GM12878 (cell line): ENCODE data around the gene KAT14.

Source experiments
- BMI1 ChIP-seq: fragments of 450-650 bp; IDR thresholded peaks from 2 replicates; pipeline ENCODE4 v1.6.1; 2016; ENCODE audit warnings: mild to moderate bottlenecking, moderate library complexity, borderline replicate concordance
- EP300 ChIP-seq, 2 experiments: fragments of 150-350 bp in 1 of 2; IDR thresholded peaks; 2 replicates each; pipeline ENCODE4 v1.6.1; 2011 to 2012; ENCODE audit warnings: low read depth in 2 of 2, low read length in 2 of 2, borderline replicate concordance in 1 of 2, improper control_type of control experiment in 1 of 2, inconsistent platforms in 1 of 2; ENCODE audit not compliant: control insufficient read depth in 1 of 2
- EZH2 ChIP-seq: IDR thresholded peaks from 2 replicates; pipeline ENCODE4 v1.6.1; 2012; ENCODE audit warnings: low read depth, mild to moderate bottlenecking, control low read depth, inconsistent platforms, low read length, borderline replicate concordance; ENCODE audit not compliant: control insufficient read depth
- HDAC2 ChIP-seq: fragments of 200-600 bp; sonication (generic); IDR thresholded peaks from 2 replicates; pipeline ENCODE4 v1.6.1; 2017
- MXI1 ChIP-seq: fragments of 150-350 bp; IDR thresholded peaks from 2 replicates; pipeline ENCODE4 v1.6.1; 2011; ENCODE audit warnings: low read depth, mild to moderate bottlenecking, inconsistent platforms, low read length, improper control_type of control experiment
- MYC ChIP-seq: IDR thresholded peaks from 2 replicates; pipeline ENCODE4 v1.6.1; 2011; ENCODE audit warnings: mild to moderate bottlenecking, low read length, moderate library complexity, inconsistent platforms; ENCODE audit not compliant: insufficient read depth, insufficient replicate concordance, insufficient read length, severe bottlenecking
- NR2C2 ChIP-seq: IDR thresholded peaks from 2 replicates; pipeline ENCODE4 v1.6.1; 2011; ENCODE audit warnings: borderline replicate concordance, low read depth; ENCODE audit not compliant: control insufficient read depth, insufficient read length
- POLR2A ChIP-seq: IDR thresholded peaks from 2 replicates; pipeline ENCODE4 v1.6.1; 2011; ENCODE audit warnings: low read depth, mild to moderate bottlenecking, low read length
- SMC3 ChIP-seq: IDR thresholded peaks from 2 replicates; pipeline ENCODE4 v1.6.1; 2011; ENCODE audit warnings: low read length, improper control_type of control experiment, borderline replicate concordance
- TF ChIP-seq, protein P1 (sequence below): fragments of 450-650 bp; IDR thresholded peaks from 2 replicates; pipeline ENCODE4 v1.6.1; 2018; ENCODE audit warnings: borderline replicate concordance, mild to moderate bottlenecking; ENCODE audit not compliant: partially characterized antibody
- TF ChIP-seq, protein P2 (sequence below): IDR thresholded peaks from 2 replicates; pipeline ENCODE4 v1.6.1; 2012; ENCODE audit warnings: mild to moderate bottlenecking, low read depth, low read length
- TF ChIP-seq, protein P3 (sequence below), 3 experiments: IDR thresholded peaks in 2 of 3; conservative IDR thresholded peaks in 1 of 3; 2 replicates each; pipeline ENCODE4 v1.5.1; 2011; ENCODE audit warnings: low read depth in 3 of 3, low read length in 3 of 3, mild to moderate bottlenecking in 3 of 3, control low read depth in 2 of 3, moderate library complexity in 2 of 3, inconsistent platforms in 1 of 3, mixed read lengths in 1 of 3; ENCODE audit not compliant: control insufficient read depth in 2 of 3, insufficient read depth in 1 of 3; ENCODE audit errors: extremely low read depth in 1 of 3

DNA sequence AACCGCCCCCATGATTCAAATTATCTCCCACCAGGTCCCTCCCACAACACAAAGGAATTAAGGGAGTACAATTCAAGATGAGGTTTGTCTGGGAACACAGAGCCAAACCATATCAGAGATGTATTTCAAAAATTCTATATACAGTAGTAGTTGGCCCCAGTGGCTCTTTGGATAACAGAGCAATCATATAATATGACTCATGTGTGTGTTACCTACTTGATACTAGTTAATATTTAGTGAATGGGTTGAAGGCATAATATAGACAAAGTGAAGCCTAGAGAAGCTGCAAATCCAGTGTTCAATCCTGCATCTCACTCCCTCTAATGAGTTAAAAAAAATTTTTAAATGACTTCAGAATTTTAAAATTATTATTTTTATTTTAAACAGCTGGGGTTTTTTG lies 43.2 kb downstream of the KAT14 start:
- TF ChIP-seq SMC3 (no peak), POLR2A (no peak), EP300 (IDR thresholded peaks at IDR 0.05; ENCODE audit: borderline replicate concordance in 1 of 2, control insufficient read depth in 1 of 2, low read depth in 2 of 2, low read length in 2 of 2) (no peak), MYC (no peak), EZH2 (no peak), MXI1 (no peak), NR2C2 (no peak), HDAC2 (no peak), BMI1 (no peak)
- TF ChIP-seq, protein P1, sequence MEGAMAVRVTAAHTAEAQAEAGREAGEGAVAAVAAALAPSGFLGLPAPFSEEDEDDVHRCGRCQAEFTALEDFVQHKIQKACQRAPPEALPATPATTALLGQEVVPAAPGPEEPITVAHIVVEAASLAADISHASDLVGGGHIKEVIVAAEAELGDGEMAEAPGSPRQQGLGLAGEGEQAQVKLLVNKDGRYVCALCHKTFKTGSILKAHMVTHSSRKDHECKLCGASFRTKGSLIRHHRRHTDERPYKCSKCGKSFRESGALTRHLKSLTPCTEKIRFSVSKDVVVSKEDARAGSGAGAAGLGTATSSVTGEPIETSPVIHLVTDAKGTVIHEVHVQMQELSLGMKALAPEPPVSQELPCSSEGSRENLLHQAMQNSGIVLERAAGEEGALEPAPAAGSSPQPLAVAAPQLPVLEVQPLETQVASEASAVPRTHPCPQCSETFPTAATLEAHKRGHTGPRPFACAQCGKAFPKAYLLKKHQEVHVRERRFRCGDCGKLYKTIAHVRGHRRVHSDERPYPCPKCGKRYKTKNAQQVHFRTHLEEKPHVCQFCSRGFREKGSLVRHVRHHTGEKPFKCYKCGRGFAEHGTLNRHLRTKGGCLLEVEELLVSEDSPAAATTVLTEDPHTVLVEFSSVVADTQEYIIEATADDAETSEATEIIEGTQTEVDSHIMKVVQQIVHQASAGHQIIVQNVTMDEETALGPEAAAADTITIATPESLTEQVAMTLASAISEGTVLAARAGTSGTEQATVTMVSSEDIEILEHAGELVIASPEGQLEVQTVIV: no peak
- TF ChIP-seq, protein P2, sequence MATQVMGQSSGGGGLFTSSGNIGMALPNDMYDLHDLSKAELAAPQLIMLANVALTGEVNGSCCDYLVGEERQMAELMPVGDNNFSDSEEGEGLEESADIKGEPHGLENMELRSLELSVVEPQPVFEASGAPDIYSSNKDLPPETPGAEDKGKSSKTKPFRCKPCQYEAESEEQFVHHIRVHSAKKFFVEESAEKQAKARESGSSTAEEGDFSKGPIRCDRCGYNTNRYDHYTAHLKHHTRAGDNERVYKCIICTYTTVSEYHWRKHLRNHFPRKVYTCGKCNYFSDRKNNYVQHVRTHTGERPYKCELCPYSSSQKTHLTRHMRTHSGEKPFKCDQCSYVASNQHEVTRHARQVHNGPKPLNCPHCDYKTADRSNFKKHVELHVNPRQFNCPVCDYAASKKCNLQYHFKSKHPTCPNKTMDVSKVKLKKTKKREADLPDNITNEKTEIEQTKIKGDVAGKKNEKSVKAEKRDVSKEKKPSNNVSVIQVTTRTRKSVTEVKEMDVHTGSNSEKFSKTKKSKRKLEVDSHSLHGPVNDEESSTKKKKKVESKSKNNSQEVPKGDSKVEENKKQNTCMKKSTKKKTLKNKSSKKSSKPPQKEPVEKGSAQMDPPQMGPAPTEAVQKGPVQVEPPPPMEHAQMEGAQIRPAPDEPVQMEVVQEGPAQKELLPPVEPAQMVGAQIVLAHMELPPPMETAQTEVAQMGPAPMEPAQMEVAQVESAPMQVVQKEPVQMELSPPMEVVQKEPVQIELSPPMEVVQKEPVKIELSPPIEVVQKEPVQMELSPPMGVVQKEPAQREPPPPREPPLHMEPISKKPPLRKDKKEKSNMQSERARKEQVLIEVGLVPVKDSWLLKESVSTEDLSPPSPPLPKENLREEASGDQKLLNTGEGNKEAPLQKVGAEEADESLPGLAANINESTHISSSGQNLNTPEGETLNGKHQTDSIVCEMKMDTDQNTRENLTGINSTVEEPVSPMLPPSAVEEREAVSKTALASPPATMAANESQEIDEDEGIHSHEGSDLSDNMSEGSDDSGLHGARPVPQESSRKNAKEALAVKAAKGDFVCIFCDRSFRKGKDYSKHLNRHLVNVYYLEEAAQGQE: no peak
- TF ChIP-seq, protein P3, sequence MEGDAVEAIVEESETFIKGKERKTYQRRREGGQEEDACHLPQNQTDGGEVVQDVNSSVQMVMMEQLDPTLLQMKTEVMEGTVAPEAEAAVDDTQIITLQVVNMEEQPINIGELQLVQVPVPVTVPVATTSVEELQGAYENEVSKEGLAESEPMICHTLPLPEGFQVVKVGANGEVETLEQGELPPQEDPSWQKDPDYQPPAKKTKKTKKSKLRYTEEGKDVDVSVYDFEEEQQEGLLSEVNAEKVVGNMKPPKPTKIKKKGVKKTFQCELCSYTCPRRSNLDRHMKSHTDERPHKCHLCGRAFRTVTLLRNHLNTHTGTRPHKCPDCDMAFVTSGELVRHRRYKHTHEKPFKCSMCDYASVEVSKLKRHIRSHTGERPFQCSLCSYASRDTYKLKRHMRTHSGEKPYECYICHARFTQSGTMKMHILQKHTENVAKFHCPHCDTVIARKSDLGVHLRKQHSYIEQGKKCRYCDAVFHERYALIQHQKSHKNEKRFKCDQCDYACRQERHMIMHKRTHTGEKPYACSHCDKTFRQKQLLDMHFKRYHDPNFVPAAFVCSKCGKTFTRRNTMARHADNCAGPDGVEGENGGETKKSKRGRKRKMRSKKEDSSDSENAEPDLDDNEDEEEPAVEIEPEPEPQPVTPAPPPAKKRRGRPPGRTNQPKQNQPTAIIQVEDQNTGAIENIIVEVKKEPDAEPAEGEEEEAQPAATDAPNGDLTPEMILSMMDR (IDR thresholded peaks at IDR 0.05 in 2 of 3, conservative IDR thresholded peaks at IDR 0.05 in 1 of 3; ENCODE audit: control insufficient read depth in 2 of 3, extremely low read depth in 1 of 3, insufficient read depth in 1 of 3, low read depth in 3 of 3, low read length in 3 of 3): no peak
